Colonic mucosa (tissue), 4 donors: ENCODE measurements around the gene RHBDL2. TPM values are rescaled to one million over a fixed set of nuclear protein-coding genes. Genes with fewer than 3 reads are reported as not detected.

Experiments used
- DNase-seq: peaks from one replicate; pipeline ENCODE4 v3.0.0-alpha.2; 2020
- H3K27ac ChIP-seq: fragments of 200-600 bp; one replicate; pipeline ENCODE4 v1.8.0; 2021
- H3K27me3 ChIP-seq: fragments of 200-600 bp; one replicate; pipeline ENCODE4 v1.8.0; 2021
- H3K36me3 ChIP-seq: fragments of 200-600 bp; one replicate; pipeline ENCODE4 v1.8.0; 2021
- H3K4me1 ChIP-seq: fragments of 200-600 bp; one replicate; pipeline ENCODE4 v1.8.0; 2021; ENCODE audit warnings: mild to moderate bottlenecking
- H3K4me3 ChIP-seq: fragments of 200-600 bp; one replicate; pipeline ENCODE4 v1.8.0; 2021
- H3K9ac ChIP-seq, 2 donors: one replicate each; pipeline ENCODE4 v1.7.0; 2013; ENCODE audit warnings: control low read depth in 2 of 2, low read depth in 2 of 2, low read length in 2 of 2
- H3K9me3 ChIP-seq: fragments of 200-600 bp; one replicate; pipeline ENCODE4 v1.8.0; 2021
- intact Hi-C: fragments of 100-400 bp; cut with DNase I; formaldehyde crosslinking; loops from one replicate; pipeline ENCODE4 v1.14.1; 2022
- total RNA-seq, 2 donors: library from RNA; stranded (reverse); fragmentation: NEBNext Ultra II Directional in 1 of 2; extraction: Animal tissue kit (Norgen Biotek cat#: 25700) in 1 of 2; gene quantifications; one replicate each; pipeline ENCODE4 v1.2.1, GENCODE V29; 2021
- TF ChIP-seq, protein P1 (sequence below): fragments of 200-600 bp; IDR thresholded peaks from one replicate; pipeline ENCODE4 v1.8.0; 2022; ENCODE audit warnings: antibody characterized with exemption, mild to moderate bottlenecking
- donor health status: healthy.
- donor health status: DM: no; HTN: no; CAD: no.
- donor health status: DM: no; HTN: no; CAD: no.

RHBDL2 gene
- total RNA-seq, 2 donors from 2014 or later = 42.5 to 46.7 TPM

DNA sequence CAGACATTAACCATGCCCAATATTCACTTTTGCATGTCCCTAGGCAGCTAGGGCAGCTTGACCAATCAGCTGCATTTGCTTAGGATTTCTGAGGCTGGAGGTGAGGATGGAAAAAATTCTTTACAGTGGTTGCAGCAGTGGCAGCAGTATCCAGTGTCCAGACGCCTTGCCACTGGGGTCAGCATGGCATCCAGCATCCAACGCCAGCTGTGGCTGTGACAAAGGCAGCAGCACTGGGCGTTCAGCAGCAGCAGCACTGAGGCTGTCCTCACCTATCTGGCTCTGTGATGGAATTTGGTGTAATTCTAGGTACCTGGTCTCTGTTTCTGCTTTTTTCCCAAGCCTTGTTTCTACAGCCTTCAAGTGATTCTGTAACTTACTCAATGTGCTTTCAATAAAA, 15.5 kb downstream of the RHBDL2 start:
- TF ChIP-seq, protein P1, sequence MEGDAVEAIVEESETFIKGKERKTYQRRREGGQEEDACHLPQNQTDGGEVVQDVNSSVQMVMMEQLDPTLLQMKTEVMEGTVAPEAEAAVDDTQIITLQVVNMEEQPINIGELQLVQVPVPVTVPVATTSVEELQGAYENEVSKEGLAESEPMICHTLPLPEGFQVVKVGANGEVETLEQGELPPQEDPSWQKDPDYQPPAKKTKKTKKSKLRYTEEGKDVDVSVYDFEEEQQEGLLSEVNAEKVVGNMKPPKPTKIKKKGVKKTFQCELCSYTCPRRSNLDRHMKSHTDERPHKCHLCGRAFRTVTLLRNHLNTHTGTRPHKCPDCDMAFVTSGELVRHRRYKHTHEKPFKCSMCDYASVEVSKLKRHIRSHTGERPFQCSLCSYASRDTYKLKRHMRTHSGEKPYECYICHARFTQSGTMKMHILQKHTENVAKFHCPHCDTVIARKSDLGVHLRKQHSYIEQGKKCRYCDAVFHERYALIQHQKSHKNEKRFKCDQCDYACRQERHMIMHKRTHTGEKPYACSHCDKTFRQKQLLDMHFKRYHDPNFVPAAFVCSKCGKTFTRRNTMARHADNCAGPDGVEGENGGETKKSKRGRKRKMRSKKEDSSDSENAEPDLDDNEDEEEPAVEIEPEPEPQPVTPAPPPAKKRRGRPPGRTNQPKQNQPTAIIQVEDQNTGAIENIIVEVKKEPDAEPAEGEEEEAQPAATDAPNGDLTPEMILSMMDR = no peak
- intact Hi-C loops = no loop called here
- Histone ChIP-seq H3K27me3 (no peaks in the 10 kb centered on the region), H3K36me3 (no peaks in the 10 kb centered on the region), H3K27ac (no peak overlapping the region), H3K4me3 (no peak overlapping the region), H3K4me1 (no peaks in the 10 kb centered on the region), H3K9ac (no peak overlapping the region), H3K9me3 (no peaks in the 10 kb centered on the region)
- no peak for DNase-seq

GRCh38 chr1:38925391-38925790, 16.2 kb downstream of the RHBDL2 start:
- no peaks in the 10 kb centered on the region for H3K36me3 ChIP-seq
- no peak overlapping the region for H3K27ac ChIP-seq
- H3K27me3 ChIP-seq = no peaks in the 10 kb centered on the region
- DNase-seq = no peak
- H3K9ac ChIP-seq = no peak overlapping the region
- no peak overlapping the region for H3K4me3 ChIP-seq
- intact Hi-C loops = no loop called here
- TF ChIP-seq, protein P1 = no peak
- H3K4me1 ChIP-seq = no peaks in the 10 kb centered on the region
- H3K9me3 ChIP-seq = no peaks in the 10 kb centered on the region

DNA sequence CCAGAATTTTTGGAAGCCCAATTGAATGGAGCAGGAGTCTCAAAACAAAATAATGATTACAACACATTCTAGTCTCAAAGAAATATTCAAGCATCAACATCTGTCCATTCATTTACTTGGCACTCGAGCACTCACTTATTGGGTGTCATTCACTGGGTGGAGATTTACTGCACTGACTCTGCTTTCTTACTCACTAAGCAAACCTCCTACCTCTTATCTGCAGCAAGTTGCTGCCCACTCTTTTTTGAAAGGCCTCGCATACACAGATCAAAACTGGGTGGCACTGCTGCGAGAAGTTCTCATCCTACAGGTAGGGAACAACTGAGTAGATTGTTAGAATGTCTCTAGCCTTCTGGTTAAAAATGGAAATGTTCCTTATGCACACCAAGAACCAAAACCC, 18.0 kb downstream of the RHBDL2 start:
- Histone ChIP-seq H3K4me3 (no peak overlapping the region), H3K27ac (peak overlapping the region; percentile 59), H3K9me3 (no peaks in the 10 kb centered on the region), H3K9ac (no peak overlapping the region), H3K4me1 (no peaks in the 10 kb centered on the region), H3K36me3 (no peaks in the 10 kb centered on the region), H3K27me3 (no peaks in the 10 kb centered on the region)
- peak; percentile 29 for DNase-seq
- intact Hi-C loops = no loop called here
- TF ChIP-seq, protein P1 = no peak

GRCh38 chr1:38919130-38919529, 22.5 kb downstream of the RHBDL2 start:
- no peaks in the 10 kb centered on the region for H3K9me3 ChIP-seq
- H3K27me3 ChIP-seq = no peaks in the 10 kb centered on the region
- no peak for DNase-seq
- no peak overlapping the region for H3K4me3 ChIP-seq
- H3K27ac ChIP-seq = no peak overlapping the region
- TF ChIP-seq, protein P1 = no peak
- intact Hi-C loops = no loop called here
- H3K4me1 ChIP-seq = no peaks in the 10 kb centered on the region
- H3K9ac ChIP-seq = no peak overlapping the region
- H3K36me3 ChIP-seq = no peaks in the 10 kb centered on the region

DNA sequence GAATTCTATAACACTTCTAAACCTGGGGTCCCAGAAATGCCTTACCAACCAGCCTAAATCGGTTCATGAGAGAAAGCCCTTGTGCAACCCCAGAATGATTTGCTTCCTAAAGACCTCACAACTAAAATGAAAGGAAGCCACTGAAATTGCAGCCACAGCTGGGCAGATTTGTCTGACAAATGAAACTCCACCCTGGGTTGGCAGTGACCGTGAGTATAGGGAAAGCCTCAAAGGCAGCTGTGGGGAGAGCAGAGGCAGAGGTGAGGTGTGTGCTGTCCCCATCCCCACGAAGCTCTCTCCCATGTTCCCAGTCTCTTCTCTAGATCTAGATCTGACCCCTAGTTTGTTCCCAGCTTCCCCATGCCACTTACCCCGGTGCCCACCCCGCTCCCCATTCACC, 23.1 kb downstream of the RHBDL2 start:
- no peak for DNase-seq
- TF ChIP-seq, protein P1 = no peak
- no peaks in the 10 kb centered on the region for H3K27me3 ChIP-seq
- H3K4me3 ChIP-seq = no peak overlapping the region
- H3K9me3 ChIP-seq = no peaks in the 10 kb centered on the region
- H3K9ac ChIP-seq = no peak overlapping the region
- intact Hi-C loops = no loop called here
- no peaks in the 10 kb centered on the region for H3K4me1 ChIP-seq
- no peaks in the 10 kb centered on the region for H3K36me3 ChIP-seq
- H3K27ac ChIP-seq = no peak overlapping the region

DNA sequence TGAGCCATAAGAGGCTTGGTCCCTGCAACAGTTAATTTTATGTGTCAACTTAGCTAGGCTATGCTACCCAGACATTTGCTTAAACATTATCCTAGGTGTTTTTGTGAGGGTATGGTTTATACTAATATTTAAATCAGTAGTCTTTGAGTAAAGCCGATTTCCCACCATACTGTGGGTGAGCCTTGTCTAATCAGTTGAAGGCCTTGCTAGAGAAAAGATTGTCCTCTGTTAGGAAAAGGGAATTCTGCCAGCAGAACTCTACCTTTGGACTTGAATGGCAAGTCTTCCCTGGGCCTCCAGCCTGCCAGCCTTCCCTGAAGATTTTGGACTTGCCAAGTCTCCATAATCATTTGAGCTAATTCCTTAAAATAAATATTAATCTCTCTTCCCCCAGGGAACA, 23.9 kb downstream of the RHBDL2 start:
- intact Hi-C loops = no loop called here
- H3K36me3 ChIP-seq = no peaks in the 10 kb centered on the region

More for the DNA sequence above, 23.9 kb downstream of the RHBDL2 start:
- DNase-seq = no peak
- Histone ChIP-seq H3K9me3 (no peaks in the 10 kb centered on the region), H3K4me1 (no peaks in the 10 kb centered on the region), H3K27me3 (no peaks in the 10 kb centered on the region), H3K9ac (no peak overlapping the region), H3K4me3 (no peak overlapping the region), H3K27ac (no peak overlapping the region)
- TF ChIP-seq, protein P1 = no peak
